GM12891 (cell line): Measurements from ENCODE around the gene GCAT.

ENCODE experiments used
- DNase-seq: peaks from one replicate; pipeline ENCODE4 v3.0.0; 2011; ENCODE audit warnings: low spot score; ENCODE audit not compliant: insufficient read length
- FAIRE-seq: peaks from 2 replicates; lab custom pipeline; 2011; peaks lifted over from hg19 to GRCh38; lab: Jason Lieb, UNC
- PAX5 ChIP-seq: IDR thresholded peaks from 2 replicates; pipeline ENCODE4 v1.6.1; 2011; ENCODE audit warnings: low read length, moderate library complexity, mild to moderate bottlenecking; ENCODE audit not compliant: insufficient read depth, severe bottlenecking
- POLR2A ChIP-seq: IDR thresholded peaks from 2 replicates; pipeline ENCODE4 v1.6.1; 2011; ENCODE audit warnings: low read depth, low read length, control low read depth
- POLR2AphosphoS5 ChIP-seq: IDR thresholded peaks from 2 replicates; pipeline ENCODE4 v1.6.1; 2011; ENCODE audit warnings: low read depth, low read length, control low read depth
- POU2F2 ChIP-seq: IDR thresholded peaks from 2 replicates; pipeline ENCODE4 v1.6.1; 2011; ENCODE audit warnings: low read depth, mild to moderate bottlenecking, control low read depth, low read length, moderate library complexity
- SPI1 ChIP-seq: IDR thresholded peaks from 2 replicates; pipeline ENCODE4 v1.6.1; 2011; ENCODE audit warnings: low read depth, low read length, control low read depth
- TAF1 ChIP-seq: IDR thresholded peaks from 2 replicates; pipeline ENCODE4 v1.6.1; 2011; ENCODE audit warnings: low read depth, low read length, control low read depth

GCAT gene

GRCh38 chr22:37809672-37810333, 2.1 kb downstream of the GCAT start:
- no peak for FAIRE-seq
- no peak for TF ChIP-seq POU2F2
- TF ChIP-seq POLR2A, result no peak
- DNase-seq, result no peak

- FAIRE-seq, result no peak
- no peak for TF ChIP-seq TAF1
- no peak for TF ChIP-seq POU2F2
- TF ChIP-seq PAX5, result no peak
- no peak for TF ChIP-seq SPI1
- no peak for TF ChIP-seq POLR2AphosphoS5
- TF ChIP-seq POLR2A, result no peak
- DNase-seq, result no peak
Observed at GRCh38 chr22:37811867-37812266, 4.1 kb downstream of the GCAT start.

GRCh38 chr22:37812869-37813678, 5.3 kb downstream of the GCAT start:
- no peak for FAIRE-seq
- no peak for DNase-seq

GRCh38 chr22:37815593-37815992, 7.9 kb downstream of the GCAT start:
- no peak for TF ChIP-seq POLR2AphosphoS5
- TF ChIP-seq POLR2A, result no peak
- TF ChIP-seq PAX5, result no peak
- no peak for TF ChIP-seq SPI1
- no peak for TF ChIP-seq TAF1
- no peak for TF ChIP-seq POU2F2
- no peak for DNase-seq
- FAIRE-seq, result no peak

More at GRCh38 chr22:37812869-37813678, 5.3 kb downstream of the GCAT start:
- TF ChIP-seq POLR2A (no peak), POLR2AphosphoS5 (no peak), PAX5 (no peak), POU2F2 (no peak), SPI1 (no peak), TAF1 (no peak)

- DNase-seq, result no peak
- no peak for FAIRE-seq
Observed at GRCh38 chr22:37816543-37817180, 8.9 kb downstream of the GCAT start.

GRCh38 chr22:37817705-37818408, 10.1 kb downstream of the GCAT start:
- peak; percentile 96 for FAIRE-seq
- no peak for TF ChIP-seq TAF1
- no peak for TF ChIP-seq SPI1
- TF ChIP-seq POU2F2, result no peak
- TF ChIP-seq POLR2AphosphoS5, result no peak
- no peak for TF ChIP-seq PAX5
- no peak for TF ChIP-seq POLR2A
- peak; percentile 95 for DNase-seq

More at GRCh38 chr22:37816543-37817180, 8.9 kb downstream of the GCAT start:
- TF ChIP-seq POLR2A (no peak), SPI1 (no peak), POLR2AphosphoS5 (no peak), TAF1 (no peak), POU2F2 (no peak), PAX5 (no peak)

GRCh38 chr22:37818409-37819104, 10.8 kb downstream of the GCAT start:
- TF ChIP-seq POLR2AphosphoS5 (no peak), POU2F2 (no peak), PAX5 (no peak), TAF1 (no peak), SPI1 (no peak), POLR2A (no peak)
- FAIRE-seq, result peak; percentile 84
- peak; percentile 79 for DNase-seq

GRCh38 chr22:37819105-37819433, 11.3 kb downstream of the GCAT start:
- no peak for FAIRE-seq
- no peak for DNase-seq
- TF ChIP-seq POLR2AphosphoS5, result no peak
- TF ChIP-seq TAF1, result no peak
- no peak for TF ChIP-seq PAX5

GRCh38 chr22:37820350-37820749, 12.6 kb downstream of the GCAT start:
- no peak for TF ChIP-seq PAX5
- no peak for TF ChIP-seq POLR2AphosphoS5
- TF ChIP-seq POU2F2, result no peak
- no peak for TF ChIP-seq SPI1
- TF ChIP-seq TAF1, result no peak
- TF ChIP-seq POLR2A, result no peak
- DNase-seq (no peak), FAIRE-seq (no peak)
